Measurements from ENCODE around the gene EGLN2.
"Not testable (repeated sequence)": the region's sequence is repeated elsewhere in the genome, so short reads cannot be mapped to it uniquely, and the experiment has no call there.

The EGLN2 gene

GRCh38 chr19:40776932-40777644 is 21.9 kb upstream of the EGLN2 start:
- peak; percentile 75 for DNase-seq (ENCODE audit: low read depth)

- DNase-seq (ENCODE audit: low read depth) = no peak
Measured at GRCh38 chr19:40777645-40777936, 21.4 kb upstream of the EGLN2 start.

GRCh38 chr19:40777937-40778705 is 20.9 kb upstream of the EGLN2 start, which contains the start of gene RAB4B:
Gene RAB4B, plus strand, starts transcription at chr19:40778247. Its CDS starts 129 bp downstream, at chr19:40778376.
- peak; percentile 100 for DNase-seq (ENCODE audit: low read depth)

GRCh38 chr19:40778706-40779284 is 20.2 kb upstream of the EGLN2 start:
- DNase-seq (ENCODE audit: low read depth) = no peak

- DNase-seq (ENCODE audit: low read depth) = no peak
Measured at GRCh38 chr19:40780582-40780981, 18.4 kb upstream of the EGLN2 start.

GRCh38 chr19:40781140-40781539 is 17.9 kb upstream of the EGLN2 start:
- DNase-seq (ENCODE audit: low read depth) = no peak

- DNase-seq (ENCODE audit: low read depth) = no peak
Measured at GRCh38 chr19:40783711-40784110, 15.3 kb upstream of the EGLN2 start.

GRCh38 chr19:40784146-40784545 is 14.8 kb upstream of the EGLN2 start:
- DNase-seq (ENCODE audit: low read depth) = not testable (repeated sequence)

- no peak for DNase-seq (ENCODE audit: low read depth)
Measured at GRCh38 chr19:40785526-40785925, 13.5 kb upstream of the EGLN2 start.

GRCh38 chr19:40786060-40787037 is 12.6 kb upstream of the EGLN2 start:
- DNase-seq (ENCODE audit: low read depth) = no peak

GRCh38 chr19:40791349-40791748 is 7.6 kb upstream of the EGLN2 start:
- DNase-seq (ENCODE audit: low read depth) = no peak

GRCh38 chr19:40791996-40792395 is 7.0 kb upstream of the EGLN2 start:
- no peak for DNase-seq (ENCODE audit: low read depth)

GRCh38 chr19:40797166-40797962 is 1.6 kb upstream of the EGLN2 start:
- no peak for DNase-seq (ENCODE audit: low read depth)

GRCh38 chr19:40797963-40798682 is 868 bp upstream of the EGLN2 start:
- peak; percentile 46 for DNase-seq (ENCODE audit: low read depth)

GRCh38 chr19:40799558-40800338 is 757 bp downstream of the EGLN2 start:
- DNase-seq (ENCODE audit: low read depth) = no peak

- no peak for DNase-seq (ENCODE audit: low read depth)
Measured at GRCh38 chr19:40800339-40800996, 1.5 kb downstream of the EGLN2 start.

GRCh38 chr19:40800997-40801377 is 2.0 kb downstream of the EGLN2 start:
- DNase-seq (ENCODE audit: low read depth) = no peak

GRCh38 chr19:40801426-40802299 is 2.7 kb downstream of the EGLN2 start:
- no peak for DNase-seq (ENCODE audit: low read depth)

All from activated T-helper 9 cell treated with anti-CD3 and anti-CD28 coated beads, Interleukin-2, amount 50 U/mL, for 16 hours (primary cell).